CD14-positive monocyte (primary cell): ENCODE results near the gene TAAR2. TPM values are rescaled to one million over a fixed set of nuclear protein-coding genes. Genes with fewer than 3 reads are reported as not detected.

Source experiments
- DNase-seq, 3 donors: peaks; one replicate each; pipeline ENCODE4 v3.0.0-alpha.2; 2011 to 2022
- H2AFZ ChIP-seq: 2 replicates; pipeline ENCODE4 v1.6.0; 2012; ENCODE audit warnings: mild to moderate bottlenecking, low read depth, low read length, inconsistent platforms; ENCODE audit not compliant: insufficient read depth, poor library complexity, severe bottlenecking
- H3K27ac ChIP-seq, 2 donors: 1 replicate in 1 of 2; 2 replicates in 1 of 2; pipeline ENCODE4 v1.5.1; 2012 to 2013; ENCODE audit warnings: low read length in 2 of 2, control low read depth in 1 of 2, inconsistent platforms in 1 of 2, low read depth in 1 of 2, mild to moderate bottlenecking in 1 of 2
- H3K27me3 ChIP-seq, 2 donors: one replicate each; pipeline versions ENCODE4 v1.6.0 to v1.6.1; 2011 to 2013; ENCODE audit warnings: low read length in 2 of 2; ENCODE audit not compliant: control insufficient read depth in 2 of 2, insufficient read depth in 2 of 2
- H3K36me3 ChIP-seq, 2 donors: replicated peaks in 1 of 2; 1 replicate in 1 of 2; 2 replicates in 1 of 2; pipeline versions ENCODE4 v1.5.1 to v1.6.1; 2012 to 2013; ENCODE audit warnings: low read length in 2 of 2, control low read depth in 1 of 2, inconsistent platforms in 1 of 2, mild to moderate bottlenecking in 1 of 2; ENCODE audit not compliant: insufficient read depth in 2 of 2, control insufficient read depth in 1 of 2
- H3K4me1 ChIP-seq, 2 donors: 1 replicate in 1 of 2; 2 replicates in 1 of 2; pipeline versions ENCODE4 v1.5.1 to v1.6.1; 2012 to 2013; ENCODE audit warnings: low read length in 2 of 2, control low read depth in 1 of 2, inconsistent platforms in 1 of 2, mild to moderate bottlenecking in 1 of 2, moderate library complexity in 1 of 2; ENCODE audit not compliant: insufficient read depth in 2 of 2, control insufficient read depth in 1 of 2
- H3K4me2 ChIP-seq: replicated peaks from 2 replicates; pipeline ENCODE3; 2012; ENCODE audit warnings: low read length, moderate library complexity, mild to moderate bottlenecking; ENCODE audit not compliant: poor library complexity, severe bottlenecking; ENCODE audit errors: extremely low read depth
- H3K4me3 ChIP-seq, 3 experiments: fragments of 200-600 bp in 1 of 3; sonication (generic) in 1 of 3; replicated peaks in 1 of 3; 1 replicate in 2 of 3; 2 replicates in 1 of 3; pipeline ENCODE4 v1.5.1; 2011 to 2013; ENCODE audit warnings: low read length in 3 of 3, mild to moderate bottlenecking in 3 of 3, control low read depth in 2 of 3, low read depth in 2 of 3, inconsistent platforms in 1 of 3, moderate library complexity in 1 of 3
- H3K79me2 ChIP-seq: 2 replicates; pipeline ENCODE4 v1.6.0; 2012; ENCODE audit warnings: mild to moderate bottlenecking, control low read depth, inconsistent platforms, low read length, moderate library complexity; ENCODE audit not compliant: insufficient read depth
- H3K9ac ChIP-seq: 2 replicates; pipeline ENCODE4 v1.6.0; 2017; ENCODE audit warnings: low read length, mild to moderate bottlenecking; ENCODE audit not compliant: insufficient read depth, poor library complexity, severe bottlenecking
- H3K9me3 ChIP-seq, 2 donors: replicated peaks in 1 of 2; 1 replicate in 1 of 2; 2 replicates in 1 of 2; pipeline versions ENCODE4 v1.5.1 to v1.6.1; 2012 to 2013; ENCODE audit warnings: low read length in 2 of 2, control low read depth in 1 of 2; ENCODE audit not compliant: control insufficient read depth in 1 of 2, insufficient read depth in 1 of 2
- H4K20me1 ChIP-seq: 2 replicates; pipeline ENCODE4 v1.6.0; 2012; ENCODE audit warnings: mild to moderate bottlenecking, low read length, control low read depth, moderate library complexity; ENCODE audit not compliant: insufficient read depth
- H3K27ac Mint-ChIP-seq, 7 donors: one replicate each; pipeline ENCODE4 v1.8.0; 2020; ENCODE audit warnings: mild to moderate bottlenecking in 7 of 7, mixed read lengths in 7 of 7, moderate library complexity in 6 of 7, inconsistent platforms in 2 of 7
- H3K27me3 Mint-ChIP-seq, 3 donors: one replicate each; pipeline ENCODE4 v1.8.0; 2021 to 2022; ENCODE audit warnings: low read depth in 3 of 3, mild to moderate bottlenecking in 3 of 3, mixed read lengths in 3 of 3, moderate library complexity in 3 of 3, inconsistent platforms in 1 of 3
- H3K36me3 Mint-ChIP-seq, 2 donors: one replicate each; pipeline ENCODE4 v1.8.0; 2020; ENCODE audit warnings: mixed read lengths in 2 of 2, inconsistent platforms in 1 of 2, mild to moderate bottlenecking in 1 of 2
- H3K4me1 Mint-ChIP-seq: one replicate; pipeline ENCODE4 v1.8.0; 2020; ENCODE audit warnings: mild to moderate bottlenecking, mixed read lengths
- H3K4me3 Mint-ChIP-seq, 2 donors: one replicate each; pipeline ENCODE4 v1.8.0; 2020; ENCODE audit warnings: mild to moderate bottlenecking in 2 of 2, mixed read lengths in 2 of 2, moderate library complexity in 1 of 2
- H3K9me3 Mint-ChIP-seq, 7 donors: one replicate each; pipeline ENCODE4 v1.8.0; 2020 to 2022; ENCODE audit warnings: mixed read lengths in 7 of 7, mild to moderate bottlenecking in 6 of 7, moderate library complexity in 6 of 7, inconsistent platforms in 2 of 7
- WGBS: methylation state at CpG from one replicate; pipeline ENCODE4 v1.1.5; 2013; ENCODE audit warnings: missing lambda C conversion rate; ENCODE audit not compliant: insufficient coverage; 5-methylcytosine and 5-hydroxymethylcytosine counted together
- intact Hi-C, 2 donors: fragments of 100-400 bp; cut with micrococcal nuclease; formaldehyde crosslinking; loops; one replicate each; pipeline versions ENCODE4 v1.15.0 to v1.15.1; 2023
- polyA plus RNA-seq, 3 donors: library from polyadenylated mRNA; depleted of rRNA in 1 of 3; unstranded in 2 of 3; stranded (reverse) in 1 of 3; fragments of 300-500 nt in 2 of 3; fragments of >200 nt in 1 of 3; fragmentation: Illumina TruSeq in 2 of 3; gene quantifications; 1 replicate in 2 of 3; 2 replicates in 1 of 3; pipeline ENCODE4 v1.2.3, GENCODE V29; 2012 to 2021
- TF ChIP-seq, protein P1 (sequence below): fragments of 200-600 bp; IDR thresholded peaks from one replicate; pipeline ENCODE4 v1.8.0; 2022; ENCODE audit warnings: antibody characterized with exemption, mild to moderate bottlenecking

TAAR2 gene
- polyA plus RNA-seq, 3 donors: not detected

DNA sequence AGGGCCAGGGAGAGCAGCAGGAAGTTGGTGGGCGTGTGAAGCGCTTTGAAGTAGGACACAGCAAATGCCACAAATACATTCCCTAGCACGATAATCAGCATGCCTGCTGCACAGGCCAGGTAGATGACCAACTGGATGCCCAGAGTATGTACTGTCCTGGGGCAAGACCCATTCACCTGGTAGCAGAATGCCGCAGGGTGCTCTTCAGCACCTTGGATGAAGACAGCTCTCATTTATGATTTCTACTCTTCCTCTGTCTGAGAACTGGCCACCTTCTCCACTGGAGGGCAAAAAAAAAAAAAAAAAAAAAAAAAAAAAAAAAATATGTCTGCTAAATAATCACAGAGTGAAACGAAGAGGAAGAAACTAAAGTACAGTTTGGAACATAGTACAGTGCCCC, 34.6 kb downstream of the TAAR2 start, which contains the start of gene TAAR5:
Gene TAAR5 (minus strand): TSS at position 288 of the 400 bp plus-strand sequence. CDS start 55 bp downstream, at position 233.
- H3K27me3 Mint-ChIP-seq: no peaks in the 10 kb centered on the region

DNA sequence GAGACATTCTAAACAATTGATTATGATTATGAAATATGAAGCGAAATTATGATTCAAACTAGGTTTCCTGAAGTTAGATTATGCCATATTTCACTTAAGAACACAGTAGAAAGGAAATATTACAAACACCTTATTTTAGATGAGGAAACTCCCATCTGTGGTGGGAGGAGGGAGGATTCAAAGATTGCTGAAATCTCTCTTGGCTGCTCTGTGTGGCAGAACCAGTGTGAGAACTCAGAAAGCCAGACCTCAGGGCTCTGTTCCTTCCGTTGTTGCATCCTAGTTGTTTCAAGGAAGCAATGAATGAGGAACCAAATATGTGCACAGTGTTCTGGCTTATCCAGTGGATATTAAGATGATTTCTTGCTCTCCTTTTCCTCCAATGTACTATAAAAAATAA, 36.7 kb downstream of the TAAR2 start:
- Histone ChIP-seq H3K27me3 (no peaks in the 10 kb centered on the region), H4K20me1 (no peaks in the 10 kb centered on the region), H3K27ac (peak overlapping the region in 1 of 2 donors; percentile 6), H3K79me2 (no peaks in the 10 kb centered on the region), H3K4me2 (peak overlapping the region; percentile 28), H3K36me3 (no peaks in the 10 kb centered on the region), H2AFZ (no peak overlapping the region), H3K4me1 (peaks cover 23 to 32% of the 10 kb centered on the region in 2 donors), H3K4me3 (no peak overlapping the region), H3K9me3 (no peaks in the 10 kb centered on the region), H3K9ac (no peak overlapping the region)
- Mint-ChIP-seq H3K4me3 (no peak overlapping the region), H3K9me3 (peaks cover 0 to 2% (median 0%) of the 10 kb centered on the region in 7 donors), H3K27me3 (peaks cover 0 to 4% (median 0%) of the 10 kb centered on the region in 3 donors), H3K36me3 (no peaks in the 10 kb centered on the region), H3K4me1 (peaks cover 29% of the 10 kb centered on the region), H3K27ac (peak overlapping the region in 6 of 7 donors; percentile 3 to 69 (median 54))
- no CpG with 5 or more reads among the region's 2 CpGs for WGBS
- DNase-seq: peak; percentile 49 to 84 (median 69)
- TF ChIP-seq, protein P1, sequence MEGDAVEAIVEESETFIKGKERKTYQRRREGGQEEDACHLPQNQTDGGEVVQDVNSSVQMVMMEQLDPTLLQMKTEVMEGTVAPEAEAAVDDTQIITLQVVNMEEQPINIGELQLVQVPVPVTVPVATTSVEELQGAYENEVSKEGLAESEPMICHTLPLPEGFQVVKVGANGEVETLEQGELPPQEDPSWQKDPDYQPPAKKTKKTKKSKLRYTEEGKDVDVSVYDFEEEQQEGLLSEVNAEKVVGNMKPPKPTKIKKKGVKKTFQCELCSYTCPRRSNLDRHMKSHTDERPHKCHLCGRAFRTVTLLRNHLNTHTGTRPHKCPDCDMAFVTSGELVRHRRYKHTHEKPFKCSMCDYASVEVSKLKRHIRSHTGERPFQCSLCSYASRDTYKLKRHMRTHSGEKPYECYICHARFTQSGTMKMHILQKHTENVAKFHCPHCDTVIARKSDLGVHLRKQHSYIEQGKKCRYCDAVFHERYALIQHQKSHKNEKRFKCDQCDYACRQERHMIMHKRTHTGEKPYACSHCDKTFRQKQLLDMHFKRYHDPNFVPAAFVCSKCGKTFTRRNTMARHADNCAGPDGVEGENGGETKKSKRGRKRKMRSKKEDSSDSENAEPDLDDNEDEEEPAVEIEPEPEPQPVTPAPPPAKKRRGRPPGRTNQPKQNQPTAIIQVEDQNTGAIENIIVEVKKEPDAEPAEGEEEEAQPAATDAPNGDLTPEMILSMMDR: no peak
- intact Hi-C loops: no loop called here

More for the DNA sequence above, 34.6 kb downstream of the TAAR2 start, which contains the start of gene TAAR5:
- no peaks in the 10 kb centered on the region for H4K20me1 ChIP-seq
- H3K27ac ChIP-seq: peak within 1 kb of the TSS in 1 of 2 donors; percentile 53
- peak within 1 kb of the TSS; percentile 6 for H2AFZ ChIP-seq
- Mint-ChIP-seq H3K9me3 (peaks cover 0 to 2% (median 0%) of the 10 kb centered on the region in 7 donors), H3K4me3 (no peak within 1 kb of the TSS), H3K4me1 (peaks cover 42% of the 10 kb centered on the region), H3K36me3 (no peaks in the 10 kb centered on the region), H3K27ac (peak within 1 kb of the TSS in 3 of 7 donors; percentile 17 to 68 (median 54))
- H3K79me2 ChIP-seq: no peaks in the 10 kb centered on the region
- H3K36me3 ChIP-seq: no peaks in the 10 kb centered on the region
- intact Hi-C loops: no loop called here
- H3K9ac ChIP-seq: no peak within 1 kb of the TSS
- no peak for DNase-seq
- H3K9me3 ChIP-seq: no peaks in the 10 kb centered on the region
- no peaks in the 10 kb centered on the region for H3K27me3 ChIP-seq
- TF ChIP-seq, protein P1: no peak
- no peak within 1 kb of the TSS for H3K4me2 ChIP-seq
- WGBS: 93% methylated on average over 4 of the region's 5 CpGs
- peaks cover 33 to 42% of the 10 kb centered on the region in 2 donors for H3K4me1 ChIP-seq
- H3K4me3 ChIP-seq: no peak within 1 kb of the TSS
